GM13976 (cell line): Measurements from ENCODE around the gene TMPRSS9.

ENCODE experiments used
- DNase-seq: peaks from one replicate; pipeline ENCODE4 v3.0.0; 2012; ENCODE audit warnings: low spot score
- CTCF ChIP-seq: IDR thresholded peaks from 2 replicates; pipeline ENCODE4 v1.5.1; 2012; ENCODE audit warnings: borderline replicate concordance, mild to moderate bottlenecking; ENCODE audit not compliant: insufficient read depth; ENCODE audit errors: extremely low read depth, missing control alignments, control extremely low read depth
- in situ Hi-C: fragments of 300-500 bp; cut with MboI; formaldehyde crosslinking; loops from one replicate; pipeline ENCODE4 v1.12.0; 2022; ENCODE audit warnings: low sequenced_read_pairs, mixed read lengths, inconsistent platforms; ENCODE audit not compliant: unreplicated experiment

Gene TMPRSS9

GRCh38 chr19:2421581-2422306, 61.7 kb downstream of the TMPRSS9 start:
- in situ Hi-C loops, result no loop called here
- no peak for TF ChIP-seq CTCF
- no peak for DNase-seq

GRCh38 chr19:2423071-2423914, 63.2 kb downstream of the TMPRSS9 start:
- in situ Hi-C loops, result no loop called here
- TF ChIP-seq CTCF, result no peak
- no peak for DNase-seq

- DNase-seq, result no peak
- TF ChIP-seq CTCF, result no peak
- in situ Hi-C loops, result no loop called here
These were observed 64.0 kb downstream of the TMPRSS9 start for GRCh38 chr19:2423915-2424685.

DNA sequence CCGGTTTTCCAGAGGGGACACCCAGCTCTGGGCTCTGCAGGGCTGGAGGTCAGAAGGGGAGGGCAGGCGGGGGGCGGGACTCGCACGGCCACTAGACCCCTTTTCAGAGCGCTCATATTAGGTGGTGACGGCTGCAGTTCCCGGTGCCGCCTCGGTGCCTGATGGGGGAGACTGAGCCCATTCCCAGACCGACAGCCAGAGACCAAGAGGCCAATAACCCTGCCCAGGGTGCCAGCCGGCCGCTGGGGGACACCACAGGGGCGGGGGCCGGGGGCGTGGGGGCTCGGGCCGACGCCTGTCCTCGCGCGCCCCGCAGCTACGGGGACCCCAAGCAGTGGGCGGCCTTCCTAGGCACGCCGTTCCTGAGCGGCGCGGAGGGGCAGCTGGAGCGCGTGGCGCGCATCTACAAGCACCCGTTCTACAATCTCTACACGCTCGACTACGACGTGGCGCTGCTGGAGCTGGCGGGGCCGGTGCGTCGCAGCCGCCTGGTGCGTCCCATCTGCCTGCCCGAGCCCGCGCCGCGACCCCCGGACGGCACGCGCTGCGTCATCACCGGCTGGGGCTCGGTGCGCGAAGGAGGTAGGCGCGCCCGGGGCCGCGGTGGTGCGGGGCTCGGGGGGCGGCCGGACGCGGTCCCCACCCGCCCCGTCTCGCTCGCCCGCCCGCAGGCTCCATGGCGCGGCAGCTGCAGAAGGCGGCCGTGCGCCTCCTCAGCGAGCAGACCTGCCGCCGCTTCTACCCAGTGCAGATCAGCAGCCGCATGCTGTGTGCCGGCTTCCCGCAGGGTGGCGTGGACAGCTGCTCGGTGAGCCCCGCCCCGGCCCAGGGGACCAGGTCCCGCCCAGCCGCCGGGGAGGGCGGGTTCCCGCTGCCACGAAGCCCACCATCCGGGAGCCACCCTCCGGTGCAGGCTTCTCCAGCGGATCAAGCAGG, 64.9 kb downstream of the TMPRSS9 start:
- in situ Hi-C loops, result no loop called here
- TF ChIP-seq CTCF, result no peak
- DNase-seq, result no peak

- TF ChIP-seq CTCF, result no peak
- DNase-seq, result no peak
- in situ Hi-C loops, result no loop called here
These were observed 65.8 kb downstream of the TMPRSS9 start for GRCh38 chr19:2425622-2426581.
